PC-3 (cell line): Measurements from ENCODE around the gene ITGA8. TPM values are rescaled to one million over a fixed set of nuclear protein-coding genes. Genes with fewer than 3 reads are reported as not detected.

Source experiments
- ATAC-seq: fragments of 200-7000 bp; cut with Tn5 transposase; 2 replicates; pipeline ENCODE4 v1.9.1; 2020; ENCODE audit warnings: mild to moderate bottlenecking, moderate library complexity
- BruUV-seq: library from RNA; stranded (reverse); fragments of 400-500 nt; replicated peaks from 2 replicates; lab custom pipeline; 2021; lab: Mats Ljungman, UMichigan
- CTCF ChIA-PET: fragments of 300-600 bp; sonication (Branson Sonifier 250); formaldehyde crosslinking; loops from one replicate; lab custom pipeline; 2022; ENCODE audit warnings: antibody characterized with exemption; lab: Charles Lee
- POLR2A ChIA-PET: fragments of 300-600 bp; sonication (Branson Sonifier 250); formaldehyde crosslinking; loops from one replicate; lab custom pipeline; 2022; ENCODE audit warnings: antibody characterized with exemption; ENCODE audit not compliant: unreplicated experiment; lab: Charles Lee
- DNase-seq: peaks from one replicate; pipeline ENCODE4 v3.0.0-alpha.2; 2015
- H2AFZ ChIP-seq: fragments of 300-600 bp; sonication (generic); 2 replicates; pipeline ENCODE4 v1.6.0; 2016; ENCODE audit warnings: antibody characterized with exemption, low read length
- H3F3A ChIP-seq: fragments of 300-600 bp; sonication (generic); one replicate; pipeline ENCODE4 v1.6.0; 2017; ENCODE audit warnings: antibody characterized with exemption, low read length, control low read depth, mild to moderate bottlenecking; ENCODE audit not compliant: unreplicated experiment
- H3K27ac ChIP-seq: fragments of 300-600 bp; sonication (generic); 2 replicates; pipeline ENCODE4 v1.5.1; 2016; ENCODE audit warnings: mild to moderate bottlenecking, low read length
- H3K27me3 ChIP-seq: fragments of 300-600 bp; sonication (generic); 2 replicates; pipeline ENCODE4 v1.6.1; 2016; ENCODE audit warnings: low read length, mixed read lengths
- H3K36me3 ChIP-seq: fragments of 300-600 bp; sonication (generic); 2 replicates; pipeline ENCODE4 v1.6.1; 2016; ENCODE audit warnings: low read depth, mixed run types, low read length, mixed read lengths
- H3K4me1 ChIP-seq: fragments of 300-600 bp; sonication (generic); 2 replicates; pipeline ENCODE4 v1.5.1; 2016; ENCODE audit warnings: low read length; ENCODE audit not compliant: insufficient read depth
- H3K4me2 ChIP-seq: fragments of 300-600 bp; sonication (generic); 2 replicates; pipeline ENCODE4 v1.6.0; 2016; ENCODE audit warnings: low read length
- H3K4me3 ChIP-seq: fragments of 300-600 bp; sonication (generic); 2 replicates; pipeline ENCODE4 v1.5.1; 2016; ENCODE audit warnings: mild to moderate bottlenecking, low read length, mixed read lengths
- H3K79me2 ChIP-seq: fragments of 300-600 bp; sonication (generic); 2 replicates; pipeline ENCODE4 v1.6.1; 2017; ENCODE audit warnings: low read length, mixed read lengths
- H3K9ac ChIP-seq: fragments of 300-600 bp; sonication (generic); 2 replicates; pipeline ENCODE4 v1.6.0; 2016; ENCODE audit warnings: mild to moderate bottlenecking, low read length
- H3K9me2 ChIP-seq: fragments of 300-600 bp; sonication (generic); replicated peaks from 2 replicates; pipeline ENCODE4 v1.6.1; 2016; ENCODE audit warnings: mixed run types, low read length, mixed read lengths
- H3K9me3 ChIP-seq: fragments of 300-600 bp; sonication (generic); 2 replicates; pipeline ENCODE4 v1.6.1; 2016; ENCODE audit warnings: low read length, mixed read lengths
- H4K20me1 ChIP-seq: fragments of 300-600 bp; sonication (generic); 2 replicates; pipeline ENCODE4 v1.6.1; 2016; ENCODE audit warnings: low read length, mixed read lengths
- CTCF ChIP-seq: fragments of 300-600 bp; sonication (generic); conservative IDR thresholded peaks from 2 replicates; pipeline ENCODE4 v1.5.1; 2017; ENCODE audit warnings: antibody characterized with exemption, low read depth, mild to moderate bottlenecking, low read length
- EZH2 ChIP-seq: fragments of 300-600 bp; sonication (generic); IDR thresholded peaks from one replicate; pipeline ENCODE4 v1.6.1; 2017; ENCODE audit warnings: antibody characterized with exemption, mild to moderate bottlenecking, low read length; ENCODE audit not compliant: unreplicated experiment
- EZH2phosphoT487 ChIP-seq: fragments of 300-600 bp; sonication (generic); IDR thresholded peaks from 2 replicates; pipeline ENCODE4 v1.6.1; 2018; ENCODE audit warnings: mild to moderate bottlenecking, antibody characterized with exemption, low read length, borderline replicate concordance
- intact Hi-C: fragments of 100-400 bp; cut with micrococcal nuclease; formaldehyde crosslinking; loops from 2 replicates; pipeline ENCODE4 v1.9.0; 2023
- total RNA-seq: library from RNA; depleted of rRNA; stranded (reverse); fragments of >200 nt; gene quantifications from 2 replicates; pipeline ENCODE4 v1.2.3, GENCODE V29; 2014

Gene ITGA8
- total RNA-seq, 1 experiment from 2014 or later, result not detected

GRCh38 chr10:15672469-15672868, 47.3 kb downstream of the ITGA8 start:
- Histone ChIP-seq H3K79me2 (no peaks in the 10 kb centered on the region), H3K9me2 (no peaks in the 10 kb centered on the region), H3K4me1 (no peaks in the 10 kb centered on the region), H3K36me3 (no peaks in the 10 kb centered on the region), H3K4me2 (no peak overlapping the region), H3F3A (no peaks in the 10 kb centered on the region), H3K27ac (no peak overlapping the region), H3K4me3 (no peak overlapping the region), H3K9me3 (no peaks in the 10 kb centered on the region), H2AFZ (no peak overlapping the region), H3K27me3 (peaks cover 28% of the 10 kb centered on the region), H3K9ac (no peak overlapping the region), H4K20me1 (no peaks in the 10 kb centered on the region)
- ATAC-seq (no peak), DNase-seq (peak; percentile 15)
- BruUV-seq, result no TSS peak
- TF ChIP-seq CTCF (no peak), EZH2phosphoT487 (no peak), EZH2 (no peak)
- CTCF ChIA-PET, result no interaction called here
- intact Hi-C loops, result no loop called here
- POLR2A ChIA-PET, result interaction anchor here (0.6 kb wide), 1 partner anchor 14 kb away, joined by 3 read pairs; no protein-coding TSS in a partner anchor

- no peak overlapping the region for H3K27ac ChIP-seq
- CTCF ChIA-PET, result no interaction called here
- intact Hi-C loops, result no loop called here
- H2AFZ ChIP-seq, result no peak overlapping the region
- no peak overlapping the region for H3K4me3 ChIP-seq
- ATAC-seq (no peak), DNase-seq (no peak)
- H3F3A ChIP-seq, result no peaks in the 10 kb centered on the region
- TF ChIP-seq EZH2 (no peak), CTCF (no peak), EZH2phosphoT487 (no peak)
- H3K27me3 ChIP-seq, result peaks cover 22% of the 10 kb centered on the region
- no peak overlapping the region for H3K4me2 ChIP-seq
- no peaks in the 10 kb centered on the region for H3K9me3 ChIP-seq
- POLR2A ChIA-PET, result no interaction called here
- H3K9me2 ChIP-seq, result no peaks in the 10 kb centered on the region
- no peak overlapping the region for H3K9ac ChIP-seq
- no peaks in the 10 kb centered on the region for H3K79me2 ChIP-seq
- H4K20me1 ChIP-seq, result no peaks in the 10 kb centered on the region
- H3K4me1 ChIP-seq, result no peaks in the 10 kb centered on the region
- no peaks in the 10 kb centered on the region for H3K36me3 ChIP-seq
- BruUV-seq, result no TSS peak
Measured at GRCh38 chr10:15670880-15671279, 48.8 kb downstream of the ITGA8 start.

GRCh38 chr10:15661574-15661973, 58.1 kb downstream of the ITGA8 start:
- Histone ChIP-seq H3F3A (no peaks in the 10 kb centered on the region), H3K79me2 (no peaks in the 10 kb centered on the region), H3K27me3 (no peaks in the 10 kb centered on the region; the same call in 1 of the 2 replicates), H3K4me1 (no peaks in the 10 kb centered on the region), H3K27ac (no peak overlapping the region), H3K9me3 (no peaks in the 10 kb centered on the region), H2AFZ (no peak overlapping the region), H3K36me3 (no peaks in the 10 kb centered on the region), H3K9me2 (no peaks in the 10 kb centered on the region), H3K9ac (no peak overlapping the region), H3K4me3 (no peak overlapping the region), H3K4me2 (no peak overlapping the region), H4K20me1 (no peaks in the 10 kb centered on the region)
- no TSS peak for BruUV-seq
- TF ChIP-seq EZH2phosphoT487 (no peak), EZH2 (no peak), CTCF (no peak)
- intact Hi-C loops, result no loop called here
- DNase-seq (no peak), ATAC-seq (no peak)
- POLR2A ChIA-PET, result no interaction called here
- CTCF ChIA-PET, result no interaction called here
